Measurements from ENCODE around the gene CRAMP1.
"Not testable (repeated sequence)": the region's sequence is repeated elsewhere in the genome, so short reads cannot be mapped to it uniquely, and the experiment has no call there.

The CRAMP1 gene

DNA sequence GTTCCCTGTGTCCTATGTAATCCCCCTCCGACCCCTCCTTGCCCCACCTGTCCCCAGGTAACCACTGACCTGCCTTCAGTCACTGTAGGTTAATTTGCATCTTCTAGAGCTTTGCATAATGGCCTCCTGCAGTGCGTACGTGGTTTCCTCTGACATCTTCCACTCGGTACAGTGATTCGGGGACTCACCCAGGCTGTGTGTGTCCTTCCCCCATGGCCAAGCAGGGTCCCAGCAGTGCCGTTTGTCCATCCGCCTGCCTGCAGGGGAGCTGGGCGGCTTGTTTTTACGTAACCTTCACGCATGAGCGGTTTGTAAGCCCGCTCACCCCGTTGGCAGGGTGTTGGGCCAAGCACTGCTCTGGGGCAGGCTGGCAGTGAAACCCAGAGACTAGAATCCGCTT is 101.8 kb downstream of the CRAMP1 start:
- no peak for DNase-seq (ENCODE audit: low read depth)

GRCh38 chr16:1715220-1715619 is 103.1 kb downstream of the CRAMP1 start:
- DNase-seq (ENCODE audit: low read depth) = no peak

GRCh38 chr16:1718236-1718635 is 106.1 kb downstream of the CRAMP1 start:
- DNase-seq (ENCODE audit: low read depth) = not testable (repeated sequence)

DNA sequence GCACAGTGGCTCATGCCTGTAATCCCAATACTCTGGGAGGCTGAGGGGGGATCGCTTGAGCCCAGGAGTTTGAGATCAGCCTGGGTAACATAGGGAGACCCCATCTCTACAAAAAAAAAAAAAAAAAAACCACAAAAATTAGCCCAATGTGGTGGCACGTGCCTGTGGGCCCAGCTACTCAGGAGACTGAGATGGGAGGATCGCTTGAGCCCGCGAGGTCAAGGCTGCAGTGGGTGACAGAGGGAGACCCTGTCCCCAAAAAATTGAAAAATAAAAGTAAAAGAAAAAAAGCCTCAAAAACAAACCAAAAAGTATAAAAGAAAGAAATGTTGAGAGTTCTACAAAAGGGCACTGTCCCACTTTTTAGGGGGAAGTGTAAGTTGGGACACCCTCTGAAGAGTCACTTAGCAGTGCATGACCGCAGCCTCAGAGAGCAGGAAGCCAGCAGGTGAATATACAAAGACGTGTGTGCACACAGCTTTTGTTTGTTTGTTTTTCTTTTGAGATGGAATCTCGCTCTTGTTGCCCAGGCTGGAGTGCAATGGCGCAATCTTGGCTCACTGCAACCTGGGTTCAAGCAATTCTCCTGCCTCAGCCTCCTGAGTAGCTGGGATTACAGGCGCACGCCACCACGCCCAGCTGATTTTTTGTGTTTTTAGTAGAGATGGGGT is 107.5 kb downstream of the CRAMP1 start:
- DNase-seq (ENCODE audit: low read depth) = not testable (repeated sequence)

DNA sequence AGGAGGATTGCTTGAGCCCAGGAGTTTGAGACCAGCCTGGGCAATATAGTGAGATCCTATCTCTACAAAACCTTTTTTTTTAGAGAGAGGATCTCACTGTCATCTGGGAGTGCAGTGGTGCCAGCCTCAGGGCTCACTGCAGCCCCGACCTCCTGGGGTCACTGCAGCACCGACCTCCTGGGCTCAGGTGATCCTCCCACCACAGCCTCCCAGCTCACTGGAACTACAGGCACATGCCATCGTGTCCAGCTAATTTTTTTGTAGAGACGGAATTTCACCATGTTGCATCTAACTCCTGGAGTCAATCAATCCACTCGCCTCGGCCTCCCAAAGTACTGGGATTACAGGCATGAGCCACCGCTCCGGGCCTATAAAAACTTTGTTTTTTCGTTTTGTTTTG is 109.2 kb downstream of the CRAMP1 start:
- no peak for DNase-seq (ENCODE audit: low read depth)

DNA sequence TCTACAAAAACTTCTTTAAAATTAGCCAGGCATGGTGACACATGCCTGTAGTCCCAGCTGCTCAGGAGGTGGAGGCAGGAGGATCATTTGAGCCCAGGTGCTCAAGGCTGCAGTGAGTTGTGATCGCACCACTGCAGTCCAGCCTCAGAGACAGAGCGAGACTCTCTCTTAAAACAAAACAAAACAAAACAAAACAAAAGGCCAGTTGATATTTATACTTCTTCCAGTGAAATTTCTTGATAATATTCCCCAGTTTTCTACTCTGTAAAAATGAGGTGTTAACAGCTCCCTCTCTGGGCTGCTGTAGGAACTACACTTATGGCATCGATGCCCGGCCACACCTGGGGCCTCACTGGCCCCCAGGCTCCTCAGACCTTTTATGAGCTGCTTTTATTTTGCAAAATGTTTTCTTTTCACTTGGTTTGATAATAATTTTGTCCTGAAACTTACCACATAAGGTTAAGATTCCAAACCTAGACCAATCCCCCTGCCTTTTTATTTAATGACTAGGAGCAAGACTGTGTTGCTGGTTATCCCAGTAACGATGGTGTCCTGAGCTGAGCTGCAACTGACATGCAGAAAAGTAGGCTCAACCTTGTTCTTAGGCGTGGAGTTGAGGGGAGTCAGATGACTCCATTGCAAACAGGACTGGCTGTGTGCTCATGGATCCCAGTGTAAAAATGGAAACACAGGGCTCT is 111.4 kb downstream of the CRAMP1 start:
- DNase-seq (ENCODE audit: low read depth) = peak; percentile 24

DNA sequence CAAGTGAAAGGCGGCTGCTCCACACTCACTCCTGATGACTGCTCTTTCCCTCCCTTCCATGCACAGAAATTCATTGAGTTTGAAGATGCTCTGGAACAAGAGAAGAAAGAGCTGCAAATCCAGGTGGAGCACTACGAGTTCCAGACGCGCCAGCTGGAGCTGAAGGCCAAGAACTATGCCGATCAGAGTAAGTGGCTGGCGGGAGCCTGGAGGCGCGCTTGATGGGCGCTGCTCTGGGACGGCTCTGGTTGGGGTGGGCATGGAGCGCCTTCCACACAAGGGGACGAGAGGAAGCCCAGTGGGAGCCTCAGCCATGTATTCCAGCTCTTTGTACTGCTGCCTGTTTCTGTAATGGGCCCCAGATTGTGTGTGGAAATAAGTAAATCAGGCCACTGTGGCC is 112.3 kb downstream of the CRAMP1 start:
- no peak for DNase-seq (ENCODE audit: low read depth)

GRCh38 chr16:1726661-1727502 is 114.7 kb downstream of the CRAMP1 start:
- DNase-seq (ENCODE audit: low read depth) = no peak

Data from activated gamma-delta T cell treated with anti-CD3 and anti-CD28 coated beads, Interleukin-2, amount 50 U/mL, for 16 hours (primary cell).